ENCODE measurements around the gene OR52K1. TPM values are rescaled to one million over a fixed set of nuclear protein-coding genes. Genes with fewer than 3 reads are reported as not detected.
"Not testable (repeated sequence)": the region's sequence is repeated elsewhere in the genome, so short reads cannot be mapped to it uniquely, and the experiment has no call there.

Gene OR52K1
- polyA plus RNA-seq, 4 donors, result 0.06 to 0.32 (median 0.19) TPM

DNA sequence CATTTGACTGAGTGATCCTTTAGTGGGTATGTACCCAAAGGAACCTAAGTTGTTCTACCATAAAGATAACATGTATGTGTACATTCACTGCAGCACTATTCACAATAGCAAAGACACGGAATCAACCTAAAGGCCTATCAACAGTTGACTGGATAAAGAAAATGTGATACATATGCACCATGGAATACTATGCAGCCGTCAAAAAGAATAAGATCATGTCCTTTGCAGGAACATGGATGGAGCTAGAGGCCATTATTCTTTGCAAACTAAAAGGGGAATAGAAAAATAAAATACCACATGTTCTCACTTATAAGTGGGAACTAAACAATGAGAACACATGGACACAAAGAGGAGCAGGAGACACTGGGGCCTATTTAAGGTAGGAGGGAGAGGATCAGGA, 9.0 kb downstream of the OR52K1 start:
- DNase-seq (ENCODE audit: low read depth in 4 of 4, low spot score in 2 of 4), result not testable (repeated sequence)

DNA sequence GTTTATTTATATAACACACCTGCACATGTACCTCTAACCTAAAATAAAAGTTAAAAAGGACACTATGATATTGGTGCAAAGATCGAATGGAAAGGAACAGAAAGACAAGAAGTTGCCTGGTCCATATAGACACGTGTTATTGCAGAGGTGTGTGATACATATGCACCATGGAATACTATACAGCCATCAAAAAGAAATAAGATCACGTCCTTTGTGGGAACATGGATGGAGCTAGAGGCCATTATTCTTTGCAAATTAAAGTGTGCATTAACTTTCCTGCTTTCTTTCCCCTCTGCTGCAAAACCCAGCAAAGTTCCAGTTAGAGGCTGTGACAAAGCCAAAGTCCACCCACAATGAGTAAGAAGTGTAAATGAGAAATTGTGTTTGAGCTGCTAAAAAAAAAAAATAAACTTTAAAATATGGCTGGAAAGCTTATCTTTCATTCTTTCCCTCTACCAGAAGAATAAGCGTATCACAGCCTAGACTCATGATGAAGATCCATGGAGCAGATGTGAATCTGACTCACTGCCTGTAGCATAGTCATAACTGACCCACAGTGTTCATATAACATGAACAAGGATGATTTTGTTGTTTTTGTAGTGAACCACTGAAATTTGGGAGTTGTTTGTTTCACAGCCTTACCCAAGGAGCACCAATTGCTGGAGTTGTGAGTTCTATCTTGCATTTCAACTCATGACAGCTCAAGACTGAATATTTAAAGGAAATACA, 9.6 kb downstream of the OR52K1 start:
- no peak for DNase-seq (ENCODE audit: low read depth in 4 of 4, low spot score in 2 of 4)

DNA sequence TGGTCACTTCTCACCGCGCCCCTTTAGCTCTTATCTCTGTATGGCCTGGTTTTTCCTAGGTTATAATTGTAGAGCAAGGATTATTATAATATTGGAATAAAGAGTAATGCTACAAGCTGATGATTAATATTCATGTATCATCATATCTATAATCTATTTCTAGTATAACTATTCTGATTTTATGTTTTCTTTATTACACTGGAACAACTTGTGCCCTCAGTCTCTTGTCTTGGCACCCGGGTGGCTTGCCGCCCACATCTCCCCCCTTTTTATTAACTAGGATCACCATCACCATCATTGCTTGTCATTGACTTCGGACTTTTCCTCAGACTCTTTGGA, 11.0 kb downstream of the OR52K1 start:
- no peak for DNase-seq (ENCODE audit: low read depth in 4 of 4, low spot score in 2 of 4)

DNA sequence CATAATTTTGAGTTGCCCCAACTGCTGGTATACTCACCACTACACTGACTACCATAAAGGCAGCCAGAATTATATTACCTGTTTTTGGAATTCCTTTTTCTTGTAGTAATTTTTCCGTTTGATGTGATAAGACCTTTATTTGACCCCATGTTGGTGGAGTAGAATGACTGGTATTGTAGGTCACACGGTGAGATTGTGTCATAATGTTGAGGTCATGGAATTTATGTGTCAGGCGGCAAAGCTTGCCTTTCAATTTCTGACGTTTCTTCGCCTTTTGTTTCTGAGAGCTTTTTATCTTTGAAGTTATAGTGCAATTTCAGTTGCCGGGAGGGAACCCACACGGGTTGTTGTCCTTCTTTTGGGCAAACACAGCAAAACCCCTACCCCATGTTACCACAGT, 13.0 kb downstream of the OR52K1 start:
- no peak for DNase-seq (ENCODE audit: low read depth in 4 of 4, low spot score in 2 of 4)

DNA sequence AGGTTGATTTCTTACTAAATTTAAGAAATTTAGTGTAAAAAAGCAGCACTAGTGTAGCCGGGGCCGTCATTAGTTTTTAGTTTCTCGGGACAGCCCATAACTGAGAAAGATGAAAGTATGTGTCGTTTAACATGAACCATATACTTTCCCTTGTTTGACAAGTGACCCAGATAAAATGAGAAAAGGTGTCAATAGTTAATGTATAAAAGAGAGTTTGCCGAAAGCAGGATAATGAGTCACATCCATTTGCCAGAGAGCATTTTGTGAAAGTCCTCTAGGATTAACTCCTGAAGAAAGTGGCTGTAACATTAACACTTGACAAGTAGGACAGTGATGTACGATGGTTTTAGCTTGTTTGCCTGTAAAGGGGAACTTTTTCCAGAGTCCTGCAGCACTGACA, 13.5 kb downstream of the OR52K1 start:
- DNase-seq (ENCODE audit: low read depth in 4 of 4, low spot score in 2 of 4), result no peak

DNA sequence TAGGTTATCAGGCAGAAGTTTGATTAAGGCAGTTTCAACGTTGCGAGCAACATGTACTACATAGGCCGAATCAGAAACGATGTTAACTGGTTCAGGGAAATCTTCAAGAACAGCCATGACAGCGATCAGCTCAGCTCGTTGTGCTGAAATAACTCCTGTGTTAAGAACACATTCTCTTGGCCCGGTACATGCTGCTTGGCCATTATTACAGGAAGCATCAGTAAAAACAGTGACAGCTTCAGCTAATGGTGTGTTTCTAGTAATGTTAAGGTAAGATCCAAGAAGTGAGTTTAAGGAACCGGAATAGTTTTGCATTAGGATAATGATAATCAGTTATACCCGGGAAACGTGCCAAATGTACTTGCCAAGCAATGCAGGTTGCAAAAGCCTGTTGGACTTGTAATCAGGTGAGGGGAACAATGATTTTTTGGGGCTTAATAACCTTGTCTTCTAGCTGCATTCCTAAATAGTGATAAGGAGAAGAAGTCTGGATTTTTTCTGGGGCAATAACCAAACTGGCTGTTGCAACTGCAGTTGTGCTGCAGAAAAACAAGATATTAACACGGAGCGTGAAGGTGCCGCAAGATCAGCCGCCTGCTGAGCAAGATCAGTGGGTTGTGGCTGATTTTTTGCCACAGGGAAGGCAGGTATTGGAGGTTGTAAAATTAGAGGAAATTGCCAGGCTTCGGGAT, 14.3 kb downstream of the OR52K1 start:
- DNase-seq (ENCODE audit: low read depth in 4 of 4, low spot score in 2 of 4), result no peak

DNA sequence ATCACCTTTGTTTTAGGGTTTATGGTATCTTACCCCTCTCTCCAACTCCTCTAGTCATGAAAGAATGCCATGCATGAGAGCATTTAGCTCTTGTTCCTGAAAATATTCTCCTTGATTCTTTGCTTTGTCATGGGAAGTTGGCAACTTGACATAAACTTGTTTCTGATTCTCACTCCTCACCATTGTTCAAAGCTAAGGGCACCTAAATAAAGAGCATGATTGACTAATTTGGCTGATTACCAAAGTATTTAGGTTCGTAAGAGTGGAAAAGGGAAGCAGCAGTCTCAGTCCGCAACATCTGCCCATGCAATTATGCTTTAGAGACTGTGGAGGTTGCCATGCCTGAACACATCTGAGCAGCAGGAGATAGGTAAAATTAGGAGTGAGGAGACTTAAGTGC, 26.4 kb downstream of the OR52K1 start:
- DNase-seq (ENCODE audit: low read depth in 4 of 4, low spot score in 2 of 4), result no peak

DNA sequence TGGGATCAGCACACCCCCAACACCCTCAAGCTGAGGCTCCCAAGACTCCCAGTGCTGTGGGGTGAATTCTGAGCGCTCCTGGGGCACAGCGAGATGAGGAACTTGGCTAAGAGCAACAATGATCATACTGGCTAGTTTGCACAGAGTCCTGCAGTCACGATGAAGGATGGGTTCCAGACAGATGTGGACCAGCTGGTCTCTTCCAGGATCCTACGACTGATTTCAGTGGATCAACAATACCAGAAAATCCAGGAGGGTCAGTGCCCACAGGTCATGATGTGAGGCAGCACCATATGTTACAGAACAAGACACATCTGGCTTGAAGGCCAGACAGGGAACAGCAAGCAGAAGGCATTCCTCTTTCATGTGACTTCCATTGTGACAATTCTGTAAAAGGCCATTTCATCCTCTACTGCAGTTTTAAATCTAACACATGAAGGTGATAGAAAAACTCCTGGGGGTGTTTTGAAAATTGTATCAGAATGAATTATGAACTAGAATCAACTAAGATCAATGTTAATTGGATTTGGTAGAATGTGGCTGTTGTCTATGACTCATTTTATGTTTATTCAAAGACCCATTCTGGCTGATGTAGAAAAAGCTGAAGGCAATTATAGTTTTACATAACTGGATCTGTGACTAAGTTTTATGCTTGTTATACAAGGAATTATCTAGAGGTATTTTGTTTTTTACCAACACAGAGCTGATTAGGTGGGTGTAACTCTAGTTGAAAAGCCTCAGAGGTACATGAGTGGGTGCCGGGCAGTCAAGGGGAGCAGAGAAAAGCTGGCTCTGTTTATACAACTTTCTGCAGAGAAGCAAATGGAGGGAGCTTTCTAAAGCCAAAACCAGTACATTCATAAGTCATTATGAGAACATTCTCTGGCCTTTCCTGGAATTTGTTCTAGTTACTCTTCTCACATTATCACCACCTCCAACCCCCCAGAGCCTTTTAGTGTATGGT, 29.1 kb downstream of the OR52K1 start:
- DNase-seq (ENCODE audit: low read depth in 4 of 4, low spot score in 2 of 4), result no peak

DNA sequence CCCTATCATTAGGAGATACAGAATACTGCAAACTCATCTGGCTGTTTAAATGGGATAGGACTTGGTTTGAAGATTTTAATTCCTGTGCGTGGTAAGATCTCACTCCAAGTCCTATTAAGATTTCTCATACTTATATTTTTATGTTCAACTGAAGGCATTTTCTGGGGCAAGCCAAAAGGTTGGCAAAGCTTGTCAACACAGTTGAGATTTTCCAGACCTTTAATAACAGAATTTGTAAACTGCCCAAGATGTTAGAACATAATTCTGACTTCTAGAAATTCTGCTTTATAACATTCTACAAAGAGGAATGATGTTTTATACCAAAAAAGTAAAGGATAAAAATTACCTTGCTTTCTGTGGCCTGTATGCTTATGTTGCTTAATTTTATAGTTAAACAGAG, 31.8 kb downstream of the OR52K1 start:
- no peak for DNase-seq (ENCODE audit: low read depth in 4 of 4, low spot score in 2 of 4)

DNA sequence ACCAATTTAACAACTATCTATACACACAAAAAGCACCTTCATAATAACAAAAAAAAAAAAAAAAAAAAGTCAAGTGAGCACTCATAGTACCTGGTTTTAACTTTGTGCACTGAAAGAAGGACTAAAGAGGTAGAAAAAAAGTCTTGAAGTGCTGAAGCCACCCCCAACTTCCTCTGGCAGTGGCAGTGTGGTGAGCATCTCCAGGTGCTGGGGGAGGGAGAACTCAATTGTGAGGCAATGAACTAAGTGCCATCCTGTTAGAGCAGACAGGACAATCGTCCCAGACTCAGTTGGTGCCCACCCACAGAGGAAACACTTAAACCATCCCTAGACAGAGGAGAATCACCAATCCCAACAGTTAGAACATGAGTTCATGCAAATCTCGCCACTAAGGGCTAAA, 39.9 kb downstream of the OR52K1 start:
- DNase-seq (ENCODE audit: low read depth in 4 of 4, low spot score in 2 of 4), result no peak

DNA sequence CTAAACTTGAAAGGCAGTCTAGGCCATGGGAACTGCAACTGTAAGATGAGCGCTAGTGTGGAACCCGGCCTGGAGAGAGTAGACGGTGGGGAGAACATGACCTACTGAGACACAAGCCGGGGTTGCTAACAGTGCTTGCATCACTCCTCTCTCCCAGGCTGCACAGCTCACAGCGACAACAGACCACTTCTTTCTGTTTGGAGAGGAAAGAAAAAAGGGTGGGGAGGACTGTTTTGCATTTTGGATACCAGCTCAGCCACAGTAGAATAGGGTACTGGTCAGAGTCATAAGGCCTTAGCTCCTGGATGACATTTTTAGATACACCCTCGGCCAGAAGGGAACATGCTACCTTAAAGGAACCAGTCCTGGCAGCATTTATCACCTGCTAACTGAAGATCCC, 40.3 kb downstream of the OR52K1 start:
- DNase-seq (ENCODE audit: low read depth in 4 of 4, low spot score in 2 of 4), result no peak

DNA sequence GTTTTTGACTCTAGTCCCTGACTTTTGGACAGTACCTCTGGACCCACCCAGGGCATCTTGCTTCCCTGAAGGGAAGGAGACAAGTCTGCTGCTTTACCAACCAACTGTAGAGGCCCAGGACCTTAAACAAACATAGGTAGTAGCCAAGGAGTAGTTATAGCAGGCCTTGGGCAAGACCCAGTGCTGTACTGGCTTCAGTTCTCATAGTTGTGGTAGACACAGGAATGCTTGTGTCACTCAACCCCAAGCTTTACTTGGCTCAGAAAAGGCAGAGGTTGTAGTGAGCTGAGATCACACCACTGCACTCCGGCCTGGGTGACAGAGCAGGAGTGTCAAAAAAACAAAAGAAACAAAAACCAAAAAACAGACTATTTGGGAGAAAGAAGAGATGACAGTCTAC, 41.2 kb downstream of the OR52K1 start:
- DNase-seq (ENCODE audit: low read depth in 4 of 4, low spot score in 2 of 4), result no peak

DNA sequence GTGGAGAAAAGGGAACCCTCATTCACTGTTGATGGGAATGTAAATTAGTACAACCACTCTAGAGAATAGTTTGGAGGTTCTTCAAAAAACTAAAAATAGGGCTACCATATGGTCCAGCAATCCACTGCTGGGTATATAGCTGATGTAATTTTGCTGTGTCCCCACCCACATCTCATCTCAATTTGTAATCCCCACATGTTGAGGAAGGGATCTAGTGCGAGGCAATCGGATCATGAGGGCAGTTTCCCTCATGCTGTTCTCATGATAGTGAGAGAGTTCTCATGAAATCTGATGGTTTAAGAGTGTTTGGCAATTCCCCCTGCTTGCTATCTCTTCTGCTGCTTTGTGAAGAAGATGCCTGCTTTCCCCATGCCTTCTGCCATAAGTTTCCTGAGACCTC, 45.5 kb downstream of the OR52K1 start:
- DNase-seq (ENCODE audit: low read depth in 4 of 4, low spot score in 2 of 4), result no peak

DNA sequence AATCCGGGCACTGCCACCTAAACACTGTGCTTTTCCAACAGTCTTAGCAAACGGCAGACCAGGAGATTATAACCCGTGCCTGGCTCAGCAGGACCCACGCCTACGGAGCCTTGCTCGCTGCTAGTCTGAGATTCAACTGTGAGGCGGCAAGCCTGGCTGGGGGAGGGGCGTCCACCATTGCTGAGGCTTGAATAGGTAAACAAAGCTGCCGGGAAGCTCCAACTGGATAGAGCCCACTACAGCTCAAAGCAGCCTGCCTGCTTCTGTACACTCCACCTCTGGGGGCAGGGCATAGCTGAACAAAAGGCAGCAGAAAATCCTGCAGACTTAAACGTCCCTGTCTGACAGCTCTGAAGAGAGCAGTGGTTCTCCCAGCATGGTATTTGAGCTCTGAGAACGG, 49.2 kb downstream of the OR52K1 start:
- not testable (repeated sequence) for DNase-seq (ENCODE audit: low read depth in 4 of 4, low spot score in 2 of 4)

DNA sequence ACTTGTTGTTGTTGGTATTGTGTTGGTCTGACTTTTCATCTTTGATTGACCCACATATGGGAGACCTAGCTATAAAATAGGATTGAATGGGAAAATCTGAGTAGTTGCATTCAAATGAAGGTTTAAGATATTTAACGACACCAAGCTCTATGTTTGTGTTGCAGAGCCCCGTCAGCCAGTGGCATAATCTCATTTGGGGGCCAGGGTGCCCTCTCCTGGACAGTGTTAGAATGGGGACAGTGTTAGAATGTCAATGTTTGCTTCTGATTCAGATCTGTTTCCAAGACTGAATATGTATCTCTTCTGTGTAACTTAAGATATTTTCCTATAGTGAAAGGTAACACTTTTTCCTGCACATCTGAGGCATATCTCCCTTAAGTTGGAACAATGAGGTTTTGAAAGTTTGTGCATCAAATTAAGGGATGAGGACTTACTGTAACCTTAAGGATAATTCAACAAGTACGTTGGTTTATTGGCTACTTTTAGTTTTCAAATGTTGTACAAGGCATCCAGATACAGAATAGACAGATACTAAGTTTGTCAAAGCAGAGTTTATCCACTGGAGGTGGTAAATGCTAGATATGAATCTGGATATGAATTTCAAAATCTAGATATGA, 57.3 kb downstream of the OR52K1 start:
- no peak for DNase-seq (ENCODE audit: low read depth in 4 of 4, low spot score in 2 of 4)

DNA sequence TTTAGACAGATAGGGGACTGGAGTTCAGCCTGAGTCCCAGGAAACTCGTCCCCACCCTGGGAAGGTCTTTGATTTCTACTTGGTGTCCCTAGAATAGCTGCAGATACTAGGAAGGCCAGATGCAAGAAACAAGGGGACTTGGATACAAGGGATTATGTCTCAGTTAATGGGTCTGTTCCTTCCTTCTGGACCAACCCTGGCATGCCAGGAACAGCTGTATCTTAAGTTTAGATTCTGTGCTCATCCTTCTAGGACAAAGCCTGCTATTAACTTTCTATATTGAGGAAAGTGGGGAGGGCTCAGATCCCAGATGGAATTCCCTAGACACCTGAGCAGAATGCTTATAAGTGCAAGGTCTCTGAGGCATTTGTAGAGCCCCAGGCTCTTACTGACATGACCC, 58.6 kb downstream of the OR52K1 start:
- DNase-seq (ENCODE audit: low read depth in 4 of 4, low spot score in 2 of 4), result no peak

Other genes starting within 250 kb of the OR52K1 start
- not detected for gene OR52B4, start 114.3 kb upstream of the OR52K1 start, polyA plus RNA-seq (ENCODE audit: insufficient read length in 4 of 4)
- gene TRIM21, start 88.9 kb upstream of the OR52K1 start, polyA plus RNA-seq (ENCODE audit: insufficient read length in 4 of 4), result 10 to 100 TPM; 18.5 to 26.3 (median 22.7) TPM
- gene OR52K2, start 33.4 kb upstream of the OR52K1 start, polyA plus RNA-seq (ENCODE audit: insufficient read length in 4 of 4), result not detected
- gene OR52M1, start 62.5 kb downstream of the OR52K1 start, polyA plus RNA-seq (ENCODE audit: insufficient read length in 4 of 4), result not detected
- not detected for gene OR52I2, start 99.1 kb downstream of the OR52K1 start, polyA plus RNA-seq (ENCODE audit: insufficient read length in 4 of 4)
- gene OR52I1, start 111.4 kb downstream of the OR52K1 start, polyA plus RNA-seq (ENCODE audit: insufficient read length in 4 of 4), result under 1 TPM in 2 of 4 donors, not detected in 2; 0.03 to 0.09 TPM
- gene TRIM68, start 125.6 kb downstream of the OR52K1 start, polyA plus RNA-seq (ENCODE audit: insufficient read length in 4 of 4), result 10 to 100 TPM; 19.7 to 25.3 (median 22.9) TPM
- gene OR51D1, start 154.8 kb downstream of the OR52K1 start, polyA plus RNA-seq (ENCODE audit: insufficient read length in 4 of 4), result not detected
- gene OR51E1, start 161.3 kb downstream of the OR52K1 start, polyA plus RNA-seq (ENCODE audit: insufficient read length in 4 of 4), result 1 to 10 TPM; 1.5 to 1.9 (median 1.7) TPM
- under 1 TPM; 0.65 to 0.82 (median 0.70) TPM for gene OR51E2, start 215.2 kb downstream of the OR52K1 start, polyA plus RNA-seq (ENCODE audit: insufficient read length in 4 of 4)
- under 1 TPM in 3 of 4 donors, not detected in 1; 0.25 to 0.65 (median 0.43) TPM for gene MMP26, start 222.1 kb downstream of the OR52K1 start, polyA plus RNA-seq (ENCODE audit: insufficient read length in 4 of 4)

All from left renal cortex interstitium (tissue), 4 donors.